Measurements from ENCODE around the gene BCORL1.

Gene BCORL1

GRCh38 chrX:129961180-129962083 lies 21.0 kb upstream of the BCORL1 start:
- peak; percentile 25 for DNase-seq

- DNase-seq = no peak
These were observed 18.7 kb upstream of the BCORL1 start for GRCh38 chrX:129963729-129964128.

GRCh38 chrX:129965166-129965565 lies 17.3 kb upstream of the BCORL1 start:
- no peak for DNase-seq

GRCh38 chrX:129968968-129969367 lies 13.5 kb upstream of the BCORL1 start:
- no peak for DNase-seq

GRCh38 chrX:129976441-129976840 lies 6.0 kb upstream of the BCORL1 start:
- no peak for DNase-seq

GRCh38 chrX:129979207-129979920 lies 3.1 kb upstream of the BCORL1 start:
- peak; percentile 31 for DNase-seq

- DNase-seq = peak; percentile 23
These were observed 2.4 kb upstream of the BCORL1 start for GRCh38 chrX:129980001-129980401.

- peak; percentile 57 for DNase-seq
These were observed 1.8 kb upstream of the BCORL1 start for GRCh38 chrX:129980540-129981199.

- no peak for DNase-seq
These were observed 1.3 kb upstream of the BCORL1 start for GRCh38 chrX:129981200-129981553.

GRCh38 chrX:129981752-129982299 lies 609 bp upstream of the BCORL1 start:
- DNase-seq = no peak

- peak; percentile 68 for DNase-seq
These were observed 1.2 kb downstream of the BCORL1 start for GRCh38 chrX:129983575-129984110.

- DNase-seq = peak; percentile 50
These were observed 1.9 kb downstream of the BCORL1 start for GRCh38 chrX:129984111-129984958.

GRCh38 chrX:129987871-129988270 lies 5.4 kb downstream of the BCORL1 start:
- DNase-seq = no peak

- no peak for DNase-seq
These were observed 9.7 kb downstream of the BCORL1 start for GRCh38 chrX:129992181-129992580.

GRCh38 chrX:129996120-129996519 lies 13.7 kb downstream of the BCORL1 start:
- DNase-seq = no peak

GRCh38 chrX:129997086-129997485 lies 14.7 kb downstream of the BCORL1 start:
- DNase-seq = no peak

GRCh38 chrX:129998021-129998420 lies 15.6 kb downstream of the BCORL1 start:
- no peak for DNase-seq

GRCh38 chrX:130001893-130002292 lies 19.5 kb downstream of the BCORL1 start:
- no peak for DNase-seq

GRCh38 chrX:130002541-130002940 lies 20.1 kb downstream of the BCORL1 start:
- DNase-seq = no peak

GRCh38 chrX:130005089-130005807 lies 22.8 kb downstream of the BCORL1 start:
- DNase-seq = no peak

- DNase-seq = no peak
These were observed 27.3 kb downstream of the BCORL1 start for GRCh38 chrX:130009658-130010223.
